H9 (cell line): Measurements from ENCODE around the gene SGF29. TPM values are rescaled to one million over a fixed set of nuclear protein-coding genes. Genes with fewer than 3 reads are reported as not detected.
A peak's percentile ranks its signal among the peaks of the same experiment; 100 is the strongest.

Experiments used
- DNase-seq: peaks from one replicate; pipeline ENCODE4 v3.0.0-alpha.2; 2017
- H2AFZ ChIP-seq: one replicate; pipeline ENCODE4 v1.6.1; 2013; ENCODE audit warnings: mild to moderate bottlenecking, low read length, control low read depth, moderate library complexity
- H2AK5ac ChIP-seq: 2 replicates; pipeline ENCODE4 v1.6.1; 2013; ENCODE audit warnings: low read length, control low read depth, mixed read lengths; ENCODE audit not compliant: insufficient read length
- H2BK120ac ChIP-seq: one replicate; pipeline ENCODE4 v1.6.1; 2013; ENCODE audit warnings: low read depth, mild to moderate bottlenecking, low read length, control low read depth, inconsistent platforms; ENCODE audit not compliant: poor library complexity, severe bottlenecking
- H2BK12ac ChIP-seq: 2 replicates; pipeline ENCODE4 v1.6.1; 2013; ENCODE audit warnings: low read length, control low read depth, mixed read lengths, low read depth; ENCODE audit not compliant: insufficient read length
- H2BK15ac ChIP-seq: 2 replicates; pipeline ENCODE4 v1.6.1; 2013; ENCODE audit warnings: low read depth, low read length, control low read depth
- H2BK20ac ChIP-seq: one replicate; pipeline ENCODE4 v1.6.1; 2013; ENCODE audit warnings: low read depth, mild to moderate bottlenecking, low read length, control low read depth, inconsistent platforms; ENCODE audit not compliant: poor library complexity, severe bottlenecking
- H2BK5ac ChIP-seq: 2 replicates; pipeline ENCODE4 v1.6.1; 2013; ENCODE audit warnings: low read length, control low read depth, mixed read lengths; ENCODE audit not compliant: insufficient read length
- H3K14ac ChIP-seq: 2 replicates; pipeline ENCODE4 v1.6.1; 2013; ENCODE audit warnings: low read length, control low read depth; ENCODE audit not compliant: insufficient read depth
- H3K18ac ChIP-seq: 2 replicates; pipeline ENCODE4 v1.6.1; 2013; ENCODE audit warnings: low read depth, mild to moderate bottlenecking, mixed read lengths, low read length, control low read depth; ENCODE audit not compliant: insufficient read length
- H3K23ac ChIP-seq: 2 replicates; pipeline ENCODE4 v1.6.1; 2013; ENCODE audit warnings: low read length, control low read depth, mixed read lengths, low read depth; ENCODE audit not compliant: insufficient read length
- H3K23me2 ChIP-seq: 2 replicates; pipeline ENCODE4 v1.6.1; 2013; ENCODE audit warnings: low read depth, mild to moderate bottlenecking, mixed read lengths, low read length, control low read depth; ENCODE audit not compliant: insufficient read length, poor library complexity, severe bottlenecking
- H3K27ac ChIP-seq: 2 replicates; pipeline ENCODE4 v1.5.1; 2013; ENCODE audit warnings: low read length, control low read depth, mixed read lengths, low read depth; ENCODE audit not compliant: insufficient read length
- H3K27me3 ChIP-seq: 2 replicates; pipeline ENCODE4 v1.6.1; 2013; ENCODE audit warnings: low read length, control low read depth, inconsistent platforms; ENCODE audit not compliant: insufficient read depth
- H3K4ac ChIP-seq: 2 replicates; pipeline ENCODE4 v1.6.1; 2013; ENCODE audit warnings: low read depth, mild to moderate bottlenecking, control low read depth, inconsistent platforms, low read length, moderate library complexity
- H3K4me1 ChIP-seq: 2 replicates; pipeline ENCODE4 v1.6.1; 2013; ENCODE audit warnings: low read length, control low read depth, inconsistent platforms; ENCODE audit not compliant: insufficient read depth
- H3K4me2 ChIP-seq: 2 replicates; pipeline ENCODE4 v1.6.1; 2013; ENCODE audit warnings: low read length, control low read depth, mixed read lengths; ENCODE audit not compliant: insufficient read length, insufficient read depth
- H3K56ac ChIP-seq: 2 replicates; pipeline ENCODE4 v1.6.1; 2013; ENCODE audit warnings: low read depth, mild to moderate bottlenecking, mixed read lengths, low read length, control low read depth; ENCODE audit not compliant: insufficient read length
- H3K79me1 ChIP-seq: 2 replicates; pipeline ENCODE4 v1.6.1; 2013; ENCODE audit warnings: low read depth, mild to moderate bottlenecking, moderate library complexity, low read length, control low read depth, inconsistent platforms; ENCODE audit not compliant: insufficient read depth, poor library complexity, severe bottlenecking
- H3K79me2 ChIP-seq: 2 replicates; pipeline ENCODE4 v1.6.1; 2013; ENCODE audit warnings: low read length, control low read depth, inconsistent platforms; ENCODE audit not compliant: insufficient read depth
- H3K9ac ChIP-seq: 2 replicates; pipeline ENCODE4 v1.6.1; 2013; ENCODE audit warnings: low read length, control low read depth, mixed read lengths; ENCODE audit not compliant: insufficient read length; ENCODE audit errors: extremely low read depth
- H3K9me3 ChIP-seq: one replicate; pipeline ENCODE4 v1.6.1; 2013; ENCODE audit warnings: low read depth, low read length, inconsistent platforms; ENCODE audit not compliant: control insufficient read depth
- H3T11ph ChIP-seq: one replicate; pipeline ENCODE4 v1.6.1; 2013; ENCODE audit warnings: mild to moderate bottlenecking, low read length, control low read depth, inconsistent platforms
- H4K20me1 ChIP-seq: one replicate; pipeline ENCODE4 v1.6.1; 2013; ENCODE audit not compliant: control insufficient read depth, insufficient read length, insufficient read depth
- H4K5ac ChIP-seq: 2 replicates; pipeline ENCODE4 v1.6.1; 2013; ENCODE audit warnings: low read depth, mild to moderate bottlenecking, mixed read lengths, low read length, control low read depth; ENCODE audit not compliant: insufficient read length
- H4K8ac ChIP-seq: replicated peaks from 2 replicates; pipeline ENCODE4 v1.6.1; 2013; ENCODE audit warnings: low read length, control low read depth, mixed read lengths, low read depth; ENCODE audit not compliant: insufficient read length
- H4K91ac ChIP-seq: 2 replicates; pipeline ENCODE4 v1.6.1; 2013; ENCODE audit warnings: low read depth, mild to moderate bottlenecking, moderate library complexity, mixed read lengths, low read length, control low read depth; ENCODE audit not compliant: insufficient read length
- H3K27ac Mint-ChIP-seq, 3 experiments: 2 replicates in 2 of 3; 3 replicates in 1 of 3; pipeline ENCODE4 v1.8.0; 2020 to 2021; ENCODE audit warnings: mixed read lengths in 3 of 3, mild to moderate bottlenecking in 1 of 3, moderate library complexity in 1 of 3
- H3K27me3 Mint-ChIP-seq: 2 replicates; pipeline ENCODE4 v1.8.0; 2021; ENCODE audit warnings: low read depth, mild to moderate bottlenecking, moderate library complexity, mixed read lengths
- H3K36me3 Mint-ChIP-seq, 3 experiments: 2 replicates in 2 of 3; 3 replicates in 1 of 3; pipeline ENCODE4 v1.8.0; 2020 to 2021; ENCODE audit warnings: low read depth in 3 of 3, mixed read lengths in 3 of 3; ENCODE audit not compliant: insufficient read depth in 1 of 3
- H3K4me1 Mint-ChIP-seq, 2 experiments: 2 replicates each; pipeline ENCODE4 v1.8.0; 2020; ENCODE audit warnings: mixed read lengths in 2 of 2
- H3K4me3 Mint-ChIP-seq, 2 experiments: 2 replicates in 1 of 2; 3 replicates in 1 of 2; pipeline ENCODE4 v1.8.0; 2020 to 2021; ENCODE audit warnings: mild to moderate bottlenecking in 2 of 2, mixed read lengths in 2 of 2, moderate library complexity in 1 of 2
- H3K9me3 Mint-ChIP-seq, 2 experiments: 2 replicates in 1 of 2; 3 replicates in 1 of 2; pipeline ENCODE4 v1.8.0; 2020; ENCODE audit warnings: mild to moderate bottlenecking in 2 of 2, mixed read lengths in 2 of 2, moderate library complexity in 1 of 2
- CTCF ChIP-seq: fragments of 200-600 bp; sonication (generic); conservative IDR thresholded peaks from 3 replicates; pipeline ENCODE4 v1.8.0; 2021; ENCODE audit warnings: antibody characterized with exemption, mild to moderate bottlenecking
- WGBS: extraction: QIAGEN DNeasy Blood & Tissue Kit; methylation state at CpG from one replicate; pipeline ENCODE4 v1.1.7; 2013; ENCODE audit warnings: missing lambda C conversion rate, low lambda C conversion rate, mixed read lengths; ENCODE audit not compliant: insufficient read length; ENCODE audit errors: extremely low coverage; 5-methylcytosine and 5-hydroxymethylcytosine counted together
- total RNA-seq: library from RNA; stranded (reverse); gene quantifications from 2 replicates; pipeline ENCODE4 v1.2.1, GENCODE V29; 2021

The SGF29 gene
- total RNA-seq, 1 experiment from 2014 or later = 24.8 TPM

GRCh38 chr16:28587386-28587785, 33.7 kb downstream of the SGF29 start:
- Histone ChIP-seq H3K23me2 (no peaks in the 10 kb centered on the region), H3K9me3 (no peaks in the 10 kb centered on the region), H3K27ac (no peak overlapping the region), H2BK20ac (no peak overlapping the region), H3K4ac (no peak overlapping the region), H3K9ac (peak overlapping the region; percentile 28), H3K4me2 (no peak overlapping the region), H4K8ac (no peak overlapping the region), H3T11ph (no peak overlapping the region), H2AK5ac (no peak overlapping the region), H3K27me3 (no peaks in the 10 kb centered on the region), H3K18ac (no peak overlapping the region), H2BK15ac (no peak overlapping the region), H4K5ac (no peak overlapping the region), H3K79me1 (no peaks in the 10 kb centered on the region), H2BK120ac (no peak overlapping the region), H4K20me1 (no peaks in the 10 kb centered on the region), H4K91ac (no peak overlapping the region), H2BK5ac (no peak overlapping the region), H3K23ac (no peak overlapping the region), H3K14ac (no peak overlapping the region), H3K4me1 (no peaks in the 10 kb centered on the region), H2AFZ (no peak overlapping the region), H3K79me2 (no peaks in the 10 kb centered on the region), H2BK12ac (no peak overlapping the region), H3K56ac (no peak overlapping the region)
- Mint-ChIP-seq H3K4me1 (no peaks in the 10 kb centered on the region), H3K27me3 (no peaks in the 10 kb centered on the region), H3K36me3 (peaks cover 20 to 61% (median 43%) of the 10 kb centered on the region in 3 experiments), H3K9me3 (no peaks in the 10 kb centered on the region), H3K4me3 (no peak overlapping the region), H3K27ac (peak overlapping the region in 1 of 3 experiments; percentile 32; a peak in 1 of 7 replicates)
- WGBS = no CpG with 5 or more reads among the region's 8 CpGs
- TF ChIP-seq CTCF = no peak
- no peak for DNase-seq
